CD14-positive monocyte (primary cell): Measurements from ENCODE around the gene TMEM232. TPM values are rescaled to one million over a fixed set of nuclear protein-coding genes. Genes with fewer than 3 reads are reported as not detected.

ENCODE experiments used
- DNase-seq, 3 donors: peaks; one replicate each; pipeline ENCODE4 v3.0.0-alpha.2; 2011 to 2022
- H2AFZ ChIP-seq: 2 replicates; pipeline ENCODE4 v1.6.0; 2012; ENCODE audit warnings: mild to moderate bottlenecking, low read depth, low read length, inconsistent platforms; ENCODE audit not compliant: insufficient read depth, poor library complexity, severe bottlenecking
- H3K27ac ChIP-seq, 2 donors: 1 replicate in 1 of 2; 2 replicates in 1 of 2; pipeline ENCODE4 v1.5.1; 2012 to 2013; ENCODE audit warnings: low read length in 2 of 2, control low read depth in 1 of 2, inconsistent platforms in 1 of 2, low read depth in 1 of 2, mild to moderate bottlenecking in 1 of 2
- H3K27me3 ChIP-seq, 2 donors: one replicate each; pipeline versions ENCODE4 v1.6.0 to v1.6.1; 2011 to 2013; ENCODE audit warnings: low read length in 2 of 2; ENCODE audit not compliant: control insufficient read depth in 2 of 2, insufficient read depth in 2 of 2
- H3K36me3 ChIP-seq, 2 donors: replicated peaks in 1 of 2; 1 replicate in 1 of 2; 2 replicates in 1 of 2; pipeline versions ENCODE4 v1.5.1 to v1.6.1; 2012 to 2013; ENCODE audit warnings: low read length in 2 of 2, control low read depth in 1 of 2, inconsistent platforms in 1 of 2, mild to moderate bottlenecking in 1 of 2; ENCODE audit not compliant: insufficient read depth in 2 of 2, control insufficient read depth in 1 of 2
- H3K4me1 ChIP-seq, 2 donors: 1 replicate in 1 of 2; 2 replicates in 1 of 2; pipeline versions ENCODE4 v1.5.1 to v1.6.1; 2012 to 2013; ENCODE audit warnings: low read length in 2 of 2, control low read depth in 1 of 2, inconsistent platforms in 1 of 2, mild to moderate bottlenecking in 1 of 2, moderate library complexity in 1 of 2; ENCODE audit not compliant: insufficient read depth in 2 of 2, control insufficient read depth in 1 of 2
- H3K4me2 ChIP-seq: replicated peaks from 2 replicates; pipeline ENCODE3; 2012; ENCODE audit warnings: low read length, moderate library complexity, mild to moderate bottlenecking; ENCODE audit not compliant: poor library complexity, severe bottlenecking; ENCODE audit errors: extremely low read depth
- H3K4me3 ChIP-seq, 3 experiments: fragments of 200-600 bp in 1 of 3; sonication (generic) in 1 of 3; replicated peaks in 1 of 3; 1 replicate in 2 of 3; 2 replicates in 1 of 3; pipeline ENCODE4 v1.5.1; 2011 to 2013; ENCODE audit warnings: low read length in 3 of 3, mild to moderate bottlenecking in 3 of 3, control low read depth in 2 of 3, low read depth in 2 of 3, inconsistent platforms in 1 of 3, moderate library complexity in 1 of 3
- H3K79me2 ChIP-seq: 2 replicates; pipeline ENCODE4 v1.6.0; 2012; ENCODE audit warnings: mild to moderate bottlenecking, control low read depth, inconsistent platforms, low read length, moderate library complexity; ENCODE audit not compliant: insufficient read depth
- H3K9ac ChIP-seq: 2 replicates; pipeline ENCODE4 v1.6.0; 2017; ENCODE audit warnings: low read length, mild to moderate bottlenecking; ENCODE audit not compliant: insufficient read depth, poor library complexity, severe bottlenecking
- H3K9me3 ChIP-seq, 2 donors: replicated peaks in 1 of 2; 1 replicate in 1 of 2; 2 replicates in 1 of 2; pipeline versions ENCODE4 v1.5.1 to v1.6.1; 2012 to 2013; ENCODE audit warnings: low read length in 2 of 2, control low read depth in 1 of 2; ENCODE audit not compliant: control insufficient read depth in 1 of 2, insufficient read depth in 1 of 2
- H4K20me1 ChIP-seq: 2 replicates; pipeline ENCODE4 v1.6.0; 2012; ENCODE audit warnings: mild to moderate bottlenecking, low read length, control low read depth, moderate library complexity; ENCODE audit not compliant: insufficient read depth
- H3K27ac Mint-ChIP-seq, 7 donors: one replicate each; pipeline ENCODE4 v1.8.0; 2020; ENCODE audit warnings: mild to moderate bottlenecking in 7 of 7, mixed read lengths in 7 of 7, moderate library complexity in 6 of 7, inconsistent platforms in 2 of 7
- H3K27me3 Mint-ChIP-seq, 3 donors: one replicate each; pipeline ENCODE4 v1.8.0; 2021 to 2022; ENCODE audit warnings: low read depth in 3 of 3, mild to moderate bottlenecking in 3 of 3, mixed read lengths in 3 of 3, moderate library complexity in 3 of 3, inconsistent platforms in 1 of 3
- H3K36me3 Mint-ChIP-seq, 2 donors: one replicate each; pipeline ENCODE4 v1.8.0; 2020; ENCODE audit warnings: mixed read lengths in 2 of 2, inconsistent platforms in 1 of 2, mild to moderate bottlenecking in 1 of 2
- H3K4me1 Mint-ChIP-seq: one replicate; pipeline ENCODE4 v1.8.0; 2020; ENCODE audit warnings: mild to moderate bottlenecking, mixed read lengths
- H3K4me3 Mint-ChIP-seq, 2 donors: one replicate each; pipeline ENCODE4 v1.8.0; 2020; ENCODE audit warnings: mild to moderate bottlenecking in 2 of 2, mixed read lengths in 2 of 2, moderate library complexity in 1 of 2
- H3K9me3 Mint-ChIP-seq, 7 donors: one replicate each; pipeline ENCODE4 v1.8.0; 2020 to 2022; ENCODE audit warnings: mixed read lengths in 7 of 7, mild to moderate bottlenecking in 6 of 7, moderate library complexity in 6 of 7, inconsistent platforms in 2 of 7
- WGBS: methylation state at CpG from one replicate; pipeline ENCODE4 v1.1.5; 2013; ENCODE audit warnings: missing lambda C conversion rate; ENCODE audit not compliant: insufficient coverage; 5-methylcytosine and 5-hydroxymethylcytosine counted together
- intact Hi-C, 2 donors: fragments of 100-400 bp; cut with micrococcal nuclease; formaldehyde crosslinking; loops; one replicate each; pipeline versions ENCODE4 v1.15.0 to v1.15.1; 2023
- polyA plus RNA-seq, 3 donors: library from polyadenylated mRNA; depleted of rRNA in 1 of 3; unstranded in 2 of 3; stranded (reverse) in 1 of 3; fragments of 300-500 nt in 2 of 3; fragments of >200 nt in 1 of 3; fragmentation: Illumina TruSeq in 2 of 3; gene quantifications; 1 replicate in 2 of 3; 2 replicates in 1 of 3; pipeline ENCODE4 v1.2.3, GENCODE V29; 2012 to 2021
- TF ChIP-seq, protein P1 (sequence below): fragments of 200-600 bp; IDR thresholded peaks from one replicate; pipeline ENCODE4 v1.8.0; 2022; ENCODE audit warnings: antibody characterized with exemption, mild to moderate bottlenecking

Gene TMEM232
- polyA plus RNA-seq, 3 donors: 0.04 to 1.4 (median 0.59) TPM

GRCh38 chr5:110727025-110727314, 499 bp upstream of the TMEM232 start:
- peak overlapping the region; percentile 71 to 91 for H3K4me3 Mint-ChIP-seq
- Histone ChIP-seq H3K4me1 (peaks cover 5 to 10% of the 10 kb centered on the region in 2 donors), H3K9ac (no peak overlapping the region), H3K4me2 (peak overlapping the region; percentile 72), H3K4me3 (peak overlapping the region; percentile 42 to 73 (median 68)), H4K20me1 (no peaks in the 10 kb centered on the region), H3K79me2 (no peaks in the 10 kb centered on the region), H2AFZ (peak overlapping the region; percentile 71), H3K36me3 (no peaks in the 10 kb centered on the region), H3K27me3 (no peaks in the 10 kb centered on the region), H3K27ac (no peak overlapping the region), H3K9me3 (no peaks in the 10 kb centered on the region)
- no CpG with 5 or more reads among the region's 5 CpGs for WGBS
- TF ChIP-seq, protein P1, sequence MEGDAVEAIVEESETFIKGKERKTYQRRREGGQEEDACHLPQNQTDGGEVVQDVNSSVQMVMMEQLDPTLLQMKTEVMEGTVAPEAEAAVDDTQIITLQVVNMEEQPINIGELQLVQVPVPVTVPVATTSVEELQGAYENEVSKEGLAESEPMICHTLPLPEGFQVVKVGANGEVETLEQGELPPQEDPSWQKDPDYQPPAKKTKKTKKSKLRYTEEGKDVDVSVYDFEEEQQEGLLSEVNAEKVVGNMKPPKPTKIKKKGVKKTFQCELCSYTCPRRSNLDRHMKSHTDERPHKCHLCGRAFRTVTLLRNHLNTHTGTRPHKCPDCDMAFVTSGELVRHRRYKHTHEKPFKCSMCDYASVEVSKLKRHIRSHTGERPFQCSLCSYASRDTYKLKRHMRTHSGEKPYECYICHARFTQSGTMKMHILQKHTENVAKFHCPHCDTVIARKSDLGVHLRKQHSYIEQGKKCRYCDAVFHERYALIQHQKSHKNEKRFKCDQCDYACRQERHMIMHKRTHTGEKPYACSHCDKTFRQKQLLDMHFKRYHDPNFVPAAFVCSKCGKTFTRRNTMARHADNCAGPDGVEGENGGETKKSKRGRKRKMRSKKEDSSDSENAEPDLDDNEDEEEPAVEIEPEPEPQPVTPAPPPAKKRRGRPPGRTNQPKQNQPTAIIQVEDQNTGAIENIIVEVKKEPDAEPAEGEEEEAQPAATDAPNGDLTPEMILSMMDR: peak; percentile 8
- intact Hi-C loops: no loop called here
- peaks cover 0 to 5% (median 0%) of the 10 kb centered on the region in 7 donors for H3K9me3 Mint-ChIP-seq
- no peak for DNase-seq
- peak overlapping the region in 1 of 7 donors; percentile 49 for H3K27ac Mint-ChIP-seq
- H3K36me3 Mint-ChIP-seq: no peaks in the 10 kb centered on the region
- peaks cover 1 to 4% (median 1%) of the 10 kb centered on the region in 3 donors for H3K27me3 Mint-ChIP-seq
- peaks cover 9% of the 10 kb centered on the region for H3K4me1 Mint-ChIP-seq

- no peak for DNase-seq
- WGBS: no CpG with 5 or more reads among the region's 2 CpGs
- Mint-ChIP-seq H3K9me3 (peaks cover 0 to 5% (median 0%) of the 10 kb centered on the region in 7 donors), H3K4me1 (no peaks in the 10 kb centered on the region), H3K36me3 (no peaks in the 10 kb centered on the region), H3K27ac (no peak overlapping the region), H3K27me3 (no peaks in the 10 kb centered on the region), H3K4me3 (no peak overlapping the region)
- Histone ChIP-seq H3K9ac (no peak overlapping the region), H3K4me2 (no peak overlapping the region), H3K27me3 (no peaks in the 10 kb centered on the region), H3K9me3 (no peaks in the 10 kb centered on the region), H4K20me1 (no peaks in the 10 kb centered on the region), H3K27ac (no peak overlapping the region), H3K4me3 (no peak overlapping the region), H3K36me3 (no peaks in the 10 kb centered on the region), H2AFZ (no peak overlapping the region), H3K79me2 (no peaks in the 10 kb centered on the region), H3K4me1 (no peaks in the 10 kb centered on the region)
- intact Hi-C loops: no loop called here
- TF ChIP-seq, protein P1: no peak
These were observed 8.2 kb downstream of the TMEM232 start for GRCh38 chr5:110718311-110718710.
